Measurements from ENCODE around the gene YIPF2.

Gene YIPF2

DNA sequence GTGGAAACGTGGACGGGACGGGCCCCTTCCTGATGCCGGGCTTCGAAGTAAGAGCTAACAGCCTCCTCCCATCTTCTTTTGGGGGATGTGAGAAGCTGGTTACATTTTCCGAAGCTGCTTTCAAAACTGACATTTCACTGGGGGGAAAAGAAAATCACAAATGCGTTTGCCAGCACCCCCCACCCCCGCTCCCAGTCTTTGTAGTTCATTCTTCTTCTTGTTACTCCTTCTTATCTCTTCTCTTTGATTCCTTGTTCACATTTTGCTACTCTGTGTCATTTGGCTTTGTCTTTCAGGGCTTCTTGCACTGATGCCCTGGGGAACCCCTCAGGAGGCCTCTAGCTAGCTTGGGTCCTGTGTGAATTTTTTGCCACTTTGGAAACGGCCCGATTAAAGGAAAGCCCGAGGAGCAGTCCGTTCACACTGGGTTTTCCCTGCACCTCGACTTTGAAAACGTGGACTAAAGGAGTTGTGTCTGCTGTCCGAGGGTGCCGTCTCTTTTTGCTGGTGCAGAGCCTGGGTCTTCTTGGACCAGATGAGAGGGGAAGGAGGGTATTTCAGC lies 55.8 kb downstream of the YIPF2 start:
- DNase-seq, result no peak
